Suppressor macrophage treated with lipopolysaccharide for 4 hours (primary cell): ENCODE measurements around the gene WWC1.
"Not testable (repeated sequence)": the region's sequence is repeated elsewhere in the genome, so short reads cannot be mapped to it uniquely, and the experiment has no call there.

Experiments
- DNase-seq: peaks from one replicate; pipeline ENCODE4 v3.0.0-alpha.2; 2020

WWC1 gene

DNA sequence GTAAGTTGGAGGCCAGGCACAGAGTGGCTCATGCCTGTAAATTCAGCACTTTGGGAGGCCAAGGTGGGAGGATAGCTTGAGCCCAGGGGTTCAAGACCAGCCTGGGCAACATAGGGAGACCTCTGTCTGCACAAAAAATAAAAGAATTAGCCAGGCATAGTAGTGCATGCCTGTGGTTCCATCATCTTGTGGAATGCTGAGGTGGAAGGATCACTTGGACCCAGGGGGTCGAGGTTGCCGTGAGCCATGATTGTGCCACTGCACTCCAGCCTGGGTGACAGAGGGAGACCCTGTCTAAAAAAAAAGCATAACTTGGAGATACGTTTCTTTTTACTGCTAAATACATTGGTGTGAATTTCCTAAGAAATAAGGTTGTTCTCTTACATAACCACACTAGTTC lies 19.1 kb downstream of the WWC1 start:
- not testable (repeated sequence) for DNase-seq

DNA sequence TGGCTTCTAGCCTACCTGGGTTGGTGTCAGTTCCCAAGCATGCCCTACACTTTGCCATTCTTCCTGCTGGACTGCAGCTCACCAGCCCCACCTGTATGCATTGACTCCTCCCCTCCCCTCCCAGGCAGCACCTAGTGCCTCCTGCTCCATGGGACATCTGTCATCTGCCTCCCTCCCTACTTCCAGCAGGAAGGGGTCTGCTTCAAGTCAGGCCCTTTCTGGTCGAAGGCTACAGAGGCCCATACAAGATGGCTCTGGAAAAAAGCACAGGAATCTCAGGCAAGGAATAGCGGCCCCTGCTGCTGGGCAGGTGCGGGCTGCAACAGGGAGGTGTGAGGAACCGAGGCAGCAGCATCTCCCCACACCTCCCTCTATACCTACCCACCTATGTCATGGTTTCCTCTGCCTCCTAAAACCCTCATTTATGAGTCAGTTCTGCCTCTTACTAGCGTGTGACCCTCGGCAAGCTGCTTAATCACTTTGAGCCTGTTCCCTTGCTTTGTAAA lies 19.7 kb downstream of the WWC1 start:
- DNase-seq = no peak

DNA sequence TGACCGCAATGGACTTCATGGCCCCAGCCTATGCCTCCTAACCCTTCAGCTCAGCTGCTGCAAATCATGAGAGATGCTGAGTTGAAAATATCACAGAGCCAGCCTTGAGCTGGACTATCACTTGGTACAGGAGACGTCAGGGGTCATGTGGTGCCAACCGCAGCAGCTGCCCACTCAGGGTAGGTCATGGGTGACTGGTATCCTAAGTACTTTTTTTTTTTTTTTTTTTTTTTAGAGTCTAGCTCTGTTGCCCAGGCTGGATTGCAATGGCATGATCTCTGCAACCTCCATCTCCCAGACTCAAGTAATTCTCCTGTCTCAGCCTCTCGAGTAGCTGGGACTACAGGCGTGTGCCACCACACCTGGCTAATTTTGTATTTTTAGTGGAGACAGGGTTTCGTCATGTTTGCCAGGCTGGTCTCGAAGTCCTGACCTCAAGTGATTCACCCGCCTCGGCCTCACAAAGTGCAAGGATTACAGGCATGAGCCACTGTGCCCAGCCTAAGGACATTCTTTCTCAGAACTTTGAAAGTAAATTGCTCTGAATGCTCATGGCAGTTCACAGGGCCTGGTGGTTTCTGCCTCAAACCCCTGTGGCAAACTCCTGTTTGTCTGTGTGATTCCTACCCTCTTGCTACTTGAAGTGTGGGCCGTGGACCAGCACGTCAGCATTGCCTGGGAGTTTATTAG lies 21.3 kb downstream of the WWC1 start:
- no peak for DNase-seq

DNA sequence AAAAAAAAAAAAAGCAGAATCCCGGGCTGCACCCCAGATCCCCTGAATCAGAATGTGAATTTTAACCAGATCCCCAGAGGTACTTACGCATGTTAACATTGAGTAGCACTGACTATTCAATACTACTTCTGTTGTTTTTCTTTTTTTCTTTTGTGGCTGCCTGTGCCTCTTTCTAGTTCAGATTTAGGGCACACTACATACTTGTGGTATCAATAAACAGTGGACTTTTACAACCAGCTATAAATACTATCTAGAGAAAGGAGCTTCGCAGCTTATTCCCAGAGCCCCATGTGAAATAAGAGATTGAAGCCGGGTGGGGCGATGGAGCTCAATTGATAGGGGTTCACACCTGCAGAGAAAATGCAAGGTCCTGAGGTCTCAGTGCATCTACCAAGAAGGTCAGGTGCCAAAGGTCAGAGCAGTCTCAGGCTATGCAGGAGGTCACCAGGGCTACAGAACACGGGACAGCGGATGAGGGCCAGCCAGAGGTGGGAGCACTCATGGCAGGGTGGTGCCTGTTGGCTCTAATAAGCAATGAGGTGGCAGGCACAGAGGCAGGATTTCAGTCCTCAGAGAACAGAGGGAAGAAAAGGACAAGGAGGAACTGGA lies 22.3 kb downstream of the WWC1 start:
- no peak for DNase-seq

DNA sequence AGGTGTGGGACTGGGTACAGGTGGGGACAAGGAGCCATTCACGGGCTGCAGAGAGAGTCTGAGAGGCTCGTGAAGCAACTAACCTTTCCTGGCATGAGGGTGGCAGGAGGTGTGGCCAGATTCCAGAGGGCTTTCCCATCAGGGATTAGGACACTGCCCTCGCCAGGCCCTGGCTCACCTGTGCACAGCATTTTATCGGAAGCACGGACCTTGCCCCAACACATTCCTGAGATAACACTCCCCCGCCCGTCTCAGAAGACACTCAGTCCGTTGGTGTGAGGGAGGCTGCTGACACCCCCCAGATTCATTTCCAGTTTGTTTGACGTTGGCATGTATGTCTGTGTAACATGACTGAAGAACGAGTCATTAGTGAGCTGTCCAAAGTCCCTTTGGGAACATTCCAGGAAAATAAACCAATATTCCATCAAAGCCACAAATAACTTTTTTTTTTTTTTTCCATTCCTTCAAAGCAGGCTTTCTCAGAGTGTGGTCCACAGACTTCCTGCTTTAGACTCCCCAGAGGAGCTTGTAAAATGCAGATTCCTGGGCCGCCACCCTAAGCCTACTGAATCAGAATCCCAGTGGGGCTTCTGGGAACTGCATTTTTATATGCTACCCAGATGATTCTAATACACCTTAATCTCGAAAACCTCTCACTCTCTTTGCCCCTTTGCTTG lies 23.4 kb downstream of the WWC1 start:
- DNase-seq = no peak

DNA sequence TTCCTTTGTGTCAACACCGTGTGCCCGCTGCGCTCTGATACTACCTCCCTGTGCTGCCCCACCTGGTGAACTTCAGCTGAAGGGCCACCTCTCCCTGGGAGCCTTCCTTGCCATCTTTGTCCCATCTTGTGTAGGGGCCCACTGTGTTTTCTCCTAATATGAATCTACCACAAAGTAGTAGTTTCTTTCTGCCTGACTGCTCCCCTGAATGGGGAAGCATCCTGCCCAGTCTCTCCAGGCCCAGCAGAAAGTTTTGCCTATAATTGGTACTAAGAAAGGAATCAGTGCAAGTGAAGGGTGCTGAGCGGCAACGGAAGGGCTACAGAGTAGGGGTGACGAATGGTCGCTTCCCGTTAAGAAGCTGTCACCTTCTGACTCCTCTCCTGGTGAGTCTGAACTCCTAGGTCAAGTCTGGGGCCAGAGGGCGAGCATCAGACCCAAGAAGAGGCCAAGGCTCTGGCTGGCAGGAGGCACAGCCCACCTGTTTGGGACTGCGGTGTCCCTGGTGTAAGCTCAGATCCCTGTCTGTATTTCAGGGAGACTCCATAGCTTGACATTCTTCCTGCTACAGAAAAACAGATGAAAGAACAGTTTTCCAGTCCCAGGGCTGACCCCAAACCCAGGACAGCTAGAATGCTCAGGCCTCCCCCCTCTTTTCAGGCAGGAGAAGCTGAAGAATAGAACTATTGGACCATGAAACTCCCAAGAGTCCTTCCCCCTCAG lies 24.1 kb downstream of the WWC1 start:
- DNase-seq = no peak

DNA sequence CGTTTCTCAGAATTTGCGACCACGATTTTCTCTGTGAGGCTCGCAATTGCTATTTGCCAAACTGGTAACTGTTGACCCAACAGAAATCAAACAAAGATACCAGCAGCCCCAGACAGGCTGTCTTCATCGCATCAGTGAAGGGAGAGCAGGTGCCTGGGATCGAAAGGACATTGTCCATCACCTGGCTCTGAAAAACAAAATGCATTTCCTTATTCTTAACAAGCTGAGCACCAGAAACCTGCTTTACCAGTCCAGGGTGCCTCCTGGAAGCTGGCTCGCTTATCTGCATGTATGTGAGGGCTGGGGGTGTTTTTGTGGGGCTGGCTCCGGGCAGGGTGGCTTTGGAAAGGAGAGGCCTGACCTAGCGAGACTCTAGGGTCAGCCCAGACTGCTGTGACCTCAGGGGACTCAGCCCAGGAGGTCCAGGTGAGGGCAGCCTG lies 24.7 kb downstream of the WWC1 start:
- no peak for DNase-seq

DNA sequence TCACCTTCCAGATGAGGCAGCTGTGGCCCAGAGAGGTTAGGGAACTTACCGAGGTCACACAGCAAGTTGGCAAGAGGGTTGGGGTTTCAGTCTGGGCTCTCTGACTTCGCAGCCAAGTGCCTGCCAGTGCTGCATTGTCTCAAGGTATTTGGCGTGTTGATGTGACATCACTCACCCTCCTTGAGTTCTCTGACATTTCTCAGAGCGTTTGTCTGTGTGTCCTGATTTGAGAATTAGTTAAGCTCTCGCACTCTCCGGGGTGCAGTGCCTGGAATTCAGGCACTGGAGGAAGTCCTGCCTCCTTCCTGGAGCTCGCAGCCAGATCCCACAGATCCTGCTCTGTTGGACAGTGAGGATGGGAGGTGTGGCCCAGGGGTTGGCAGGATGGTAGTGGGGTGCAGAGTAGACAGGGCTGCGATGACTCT lies 25.7 kb downstream of the WWC1 start:
- DNase-seq = no peak

DNA sequence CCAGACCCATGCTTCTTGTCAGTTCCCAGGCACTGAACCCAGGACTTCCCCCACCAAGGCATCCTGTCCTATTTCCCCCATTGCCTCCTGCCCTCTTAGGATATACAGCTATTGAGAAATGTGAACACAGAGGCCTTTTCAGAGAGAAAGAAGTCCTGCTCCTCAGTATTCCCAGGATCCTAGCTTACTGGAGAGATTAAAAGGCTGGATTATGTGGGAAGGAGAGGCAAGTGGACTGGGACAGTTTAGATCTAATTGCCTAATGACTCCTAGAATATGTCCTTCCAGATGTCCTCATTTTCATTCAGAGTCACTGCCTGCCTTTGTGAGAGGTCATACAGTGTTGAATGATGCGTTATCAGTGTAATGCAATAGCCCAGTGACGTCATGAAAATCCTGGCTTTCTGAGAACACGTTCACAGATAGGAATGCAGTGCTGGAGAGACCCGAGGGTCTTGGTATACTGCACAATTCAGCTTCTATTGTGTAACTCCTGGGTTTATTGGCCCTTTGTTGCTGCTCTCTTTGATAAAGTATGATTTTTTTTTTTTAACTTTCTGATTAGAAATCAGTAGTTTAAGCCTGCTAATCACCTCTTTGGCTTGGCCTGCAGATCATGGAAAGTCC lies 26.2 kb downstream of the WWC1 start:
- DNase-seq = peak; percentile 28

DNA sequence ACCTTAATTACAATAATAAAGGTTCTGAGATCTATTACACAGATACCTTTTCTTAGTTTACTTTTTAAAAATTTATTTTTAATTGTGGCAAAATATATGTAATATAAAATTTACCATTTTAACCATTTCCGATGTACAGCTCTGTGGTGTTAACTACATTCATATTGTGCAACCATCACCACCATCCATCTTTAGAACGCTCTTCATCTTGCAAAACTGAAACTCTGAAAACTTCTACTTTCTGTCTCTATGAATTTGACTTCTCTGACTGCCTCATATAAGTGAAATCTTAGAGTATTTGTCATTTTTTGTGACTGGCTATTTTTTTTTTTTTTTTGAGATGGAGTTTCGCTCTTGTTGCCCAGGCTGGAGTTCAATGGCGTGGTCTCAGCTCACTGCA lies 26.8 kb downstream of the WWC1 start:
- DNase-seq = peak; percentile 57

DNA sequence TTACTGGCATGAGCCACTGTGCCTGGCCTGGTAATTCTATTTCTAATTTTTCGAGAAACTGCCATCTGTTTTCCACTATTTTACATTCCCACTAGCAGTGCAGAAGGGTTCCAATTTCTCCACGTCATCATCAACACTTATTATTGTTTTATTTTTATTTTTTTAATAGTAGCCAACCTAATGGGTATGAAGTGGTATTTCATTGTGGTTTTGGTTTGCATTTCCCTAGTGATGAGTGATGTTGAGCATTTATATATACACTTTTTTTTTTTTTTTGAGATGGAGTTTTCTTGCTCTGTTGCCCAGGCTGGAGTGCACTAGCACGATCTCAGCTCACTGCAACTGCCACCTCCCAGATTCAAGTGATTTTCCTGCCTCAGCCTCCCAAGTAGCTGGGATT lies 28.3 kb downstream of the WWC1 start:
- no peak for DNase-seq

DNA sequence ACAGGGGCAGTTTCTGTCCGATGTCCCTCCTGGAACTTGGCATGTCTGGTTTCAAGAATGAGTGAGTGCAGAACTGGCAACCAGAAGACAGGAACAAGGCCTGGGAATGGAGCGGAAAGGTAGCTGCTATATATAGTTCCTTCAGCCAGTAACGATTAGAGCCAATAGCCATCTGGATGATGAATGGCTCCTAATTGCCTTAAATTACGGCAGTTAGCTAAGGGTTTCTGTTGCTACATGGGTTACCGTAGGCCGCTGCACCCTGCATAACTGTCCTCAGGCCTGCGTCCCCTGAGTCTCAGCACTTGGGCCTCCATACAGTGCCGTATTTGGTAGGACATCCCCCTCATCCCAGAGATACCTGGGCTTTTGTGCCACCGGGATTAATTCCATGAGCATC lies 29.4 kb downstream of the WWC1 start:
- DNase-seq = no peak

DNA sequence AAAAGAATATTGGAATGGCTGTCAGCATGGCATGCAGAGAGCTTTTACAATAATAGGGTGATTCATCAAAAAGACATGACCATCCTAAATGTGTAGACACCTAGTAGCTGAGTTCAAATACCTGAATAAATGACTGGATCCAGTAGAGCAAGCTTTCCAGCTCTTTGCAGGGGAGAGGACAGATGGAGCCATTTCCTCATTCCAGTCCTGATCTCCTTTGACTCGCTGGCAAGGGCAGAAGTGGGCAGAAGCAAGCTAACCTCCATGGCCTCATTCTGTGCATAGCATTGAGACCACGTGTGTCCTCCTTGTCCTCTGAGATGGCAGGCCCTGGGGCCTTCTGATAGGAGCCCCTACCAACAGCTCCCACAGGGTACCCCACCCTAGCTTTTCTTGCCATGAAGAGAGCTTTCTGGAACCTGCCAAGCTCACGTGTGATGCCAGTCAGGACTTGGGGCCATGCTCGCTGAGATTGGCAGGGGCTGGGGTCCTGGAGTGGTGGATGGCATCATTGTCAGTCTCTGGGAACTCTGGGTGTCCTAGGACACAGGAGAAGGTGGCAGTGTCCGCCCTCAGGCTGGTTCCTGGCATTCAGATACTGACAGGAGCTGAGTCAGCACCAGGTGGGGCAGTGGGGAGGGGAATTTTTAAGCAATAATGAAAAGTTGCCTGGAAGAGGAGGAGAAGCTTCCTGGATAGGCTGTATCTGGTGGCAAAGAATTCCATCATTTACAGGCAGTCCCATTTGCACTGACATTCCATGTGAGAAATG lies 33.6 kb downstream of the WWC1 start:
- no peak for DNase-seq

DNA sequence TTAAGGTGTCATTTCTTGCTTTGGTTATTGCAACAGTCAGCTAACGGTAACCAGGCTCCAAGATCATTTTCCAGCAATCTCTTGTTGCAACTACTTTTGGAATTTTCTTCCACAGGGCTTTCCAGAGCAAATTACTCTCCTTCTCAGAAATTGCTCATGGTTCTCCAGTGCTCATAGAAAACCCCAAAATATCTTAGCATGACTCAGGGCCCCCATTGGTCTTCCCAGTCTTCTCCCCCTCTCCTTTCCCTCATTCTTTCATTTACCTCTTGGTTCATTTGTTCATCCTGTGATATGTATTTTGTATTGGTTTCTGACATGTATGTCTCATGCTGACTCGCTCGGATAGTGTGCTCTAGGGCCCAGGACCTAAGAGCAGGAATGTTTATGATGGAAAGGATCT lies 35.6 kb downstream of the WWC1 start:
- no peak for DNase-seq

DNA sequence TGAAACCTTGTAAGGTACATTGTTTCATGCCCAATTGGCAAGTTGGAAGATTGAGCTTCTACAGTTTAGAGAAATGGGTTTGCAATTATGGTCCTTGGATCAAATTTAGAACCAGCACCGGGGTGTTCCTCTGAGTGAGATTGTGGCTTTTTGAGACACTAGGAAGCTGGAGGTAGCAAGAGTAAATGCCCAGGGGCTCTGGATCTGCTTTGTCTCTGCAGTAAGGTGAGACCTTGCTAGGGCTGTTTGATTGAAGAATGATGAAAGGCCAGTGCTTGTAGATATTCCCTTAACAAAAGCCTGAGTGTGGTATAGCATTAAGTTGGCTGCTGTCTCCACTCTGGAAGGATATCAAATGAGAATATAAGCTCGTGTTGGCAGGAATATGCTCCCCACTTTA lies 36.0 kb downstream of the WWC1 start:
- no peak for DNase-seq

DNA sequence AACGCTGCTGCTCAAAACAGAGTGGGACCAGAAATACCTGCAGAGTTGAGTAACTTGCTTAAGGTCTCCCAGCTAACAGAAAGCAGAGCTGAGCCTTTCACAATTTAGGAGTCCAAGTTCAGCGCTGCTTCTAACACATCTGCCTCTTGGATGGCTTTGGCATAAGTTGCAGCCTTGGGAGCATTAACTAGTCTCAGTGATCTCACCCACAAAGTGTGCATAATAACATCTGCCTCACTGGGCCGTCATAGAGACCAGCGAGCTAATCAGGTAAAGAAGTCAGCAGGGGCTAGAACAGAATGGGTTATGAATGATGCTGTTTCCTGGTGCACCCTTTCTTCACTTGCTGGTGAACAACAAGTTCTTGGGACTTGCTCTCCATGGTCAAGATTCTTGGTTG lies 36.5 kb downstream of the WWC1 start:
- no peak for DNase-seq

DNA sequence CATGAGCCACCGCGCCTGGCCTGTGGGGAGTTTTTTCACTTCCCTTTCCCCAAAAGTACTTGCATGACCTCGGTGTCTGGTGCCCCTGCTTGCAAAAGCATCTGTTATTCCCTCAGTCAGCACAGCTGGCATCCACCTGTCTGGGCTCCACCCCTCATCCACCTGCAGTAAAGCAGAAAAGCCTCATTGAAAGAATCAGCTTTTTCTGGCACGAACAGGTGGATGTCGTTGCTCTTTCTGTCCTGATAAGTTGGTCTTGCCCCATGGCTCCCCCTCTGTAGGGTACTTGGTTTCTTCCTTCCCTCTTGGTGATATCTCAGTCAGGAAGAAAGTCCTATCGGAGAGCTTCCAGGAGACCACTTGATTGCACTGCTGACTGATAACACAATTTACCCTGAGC lies 37.4 kb downstream of the WWC1 start:
- peak; percentile 5 for DNase-seq

DNA sequence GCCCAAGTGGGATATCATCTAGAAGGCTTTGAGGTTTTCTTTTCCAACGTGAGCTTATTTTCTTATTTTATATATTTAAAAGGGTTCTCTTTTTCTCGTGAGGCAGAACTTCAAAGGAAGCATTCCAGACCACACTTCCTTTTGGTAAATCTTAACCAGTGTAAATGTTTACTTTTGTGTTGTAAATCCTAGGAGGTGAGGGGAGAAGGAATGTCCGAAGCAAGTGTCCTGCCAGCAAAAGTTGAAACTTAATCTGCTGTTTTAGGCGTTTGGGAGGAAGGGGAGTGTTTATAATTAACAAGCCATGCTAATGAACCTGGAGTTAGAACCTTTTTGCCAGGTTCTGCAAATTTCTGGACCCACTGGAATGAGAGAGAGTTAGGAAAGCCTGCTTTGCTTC lies 37.9 kb downstream of the WWC1 start:
- DNase-seq = no peak

DNA sequence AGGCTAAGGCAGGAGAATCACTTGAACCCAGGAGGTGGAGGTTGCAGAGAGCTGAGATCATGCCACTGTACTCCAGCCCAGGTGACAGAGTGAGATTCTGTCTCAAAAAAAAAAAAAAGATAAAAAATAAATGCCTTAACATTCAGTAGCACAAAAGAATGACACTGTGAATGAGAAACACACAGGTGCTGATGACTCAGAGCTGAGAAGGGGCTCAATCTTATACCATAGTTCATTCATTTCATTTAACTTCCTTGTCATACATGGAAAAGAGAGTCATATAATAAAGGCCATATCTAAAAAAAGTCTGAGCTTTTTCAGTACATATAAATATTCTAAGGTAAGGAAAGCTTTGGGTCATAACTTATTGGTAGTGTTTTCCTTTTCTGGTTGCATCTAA lies 40.6 kb downstream of the WWC1 start:
- DNase-seq = no peak

DNA sequence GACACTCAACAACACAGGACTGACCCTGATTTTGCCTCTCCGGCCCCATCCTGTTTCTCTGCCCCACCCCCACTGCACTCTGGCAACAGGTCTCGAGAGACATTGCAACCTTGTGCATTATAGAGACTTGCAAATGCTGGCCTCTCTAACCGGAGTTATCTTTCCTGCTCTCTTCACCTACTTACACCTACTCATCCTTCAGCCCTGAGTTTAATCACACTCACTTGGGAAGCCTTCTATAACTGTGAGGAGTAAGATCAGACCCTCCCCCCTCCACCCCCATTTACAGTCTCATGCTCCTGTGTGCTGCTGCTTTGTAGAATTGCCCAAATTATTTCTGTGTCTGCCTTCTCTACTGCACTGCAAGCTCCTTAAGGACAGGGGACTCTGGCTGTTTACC lies 42.8 kb downstream of the WWC1 start:
- no peak for DNase-seq

DNA sequence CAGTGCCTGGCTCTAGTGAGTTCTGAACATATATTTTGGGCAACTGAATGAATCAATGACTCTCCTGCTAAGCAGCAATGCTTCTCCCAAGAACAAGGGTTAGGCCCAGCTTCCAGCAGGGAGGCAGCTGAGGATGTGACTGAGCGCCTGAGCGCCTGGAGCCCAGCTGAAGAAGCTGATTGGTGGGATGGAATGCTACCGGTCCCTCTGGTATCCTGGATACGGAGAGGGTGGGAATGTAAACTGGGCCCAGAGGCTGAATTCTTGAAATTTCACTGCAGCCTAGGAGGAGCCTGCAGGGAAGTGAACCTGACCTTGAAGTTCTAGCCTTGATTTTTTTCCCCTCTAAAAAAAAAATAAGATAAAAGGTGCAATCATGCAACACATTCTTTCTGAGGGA lies 43.2 kb downstream of the WWC1 start:
- no peak for DNase-seq

DNA sequence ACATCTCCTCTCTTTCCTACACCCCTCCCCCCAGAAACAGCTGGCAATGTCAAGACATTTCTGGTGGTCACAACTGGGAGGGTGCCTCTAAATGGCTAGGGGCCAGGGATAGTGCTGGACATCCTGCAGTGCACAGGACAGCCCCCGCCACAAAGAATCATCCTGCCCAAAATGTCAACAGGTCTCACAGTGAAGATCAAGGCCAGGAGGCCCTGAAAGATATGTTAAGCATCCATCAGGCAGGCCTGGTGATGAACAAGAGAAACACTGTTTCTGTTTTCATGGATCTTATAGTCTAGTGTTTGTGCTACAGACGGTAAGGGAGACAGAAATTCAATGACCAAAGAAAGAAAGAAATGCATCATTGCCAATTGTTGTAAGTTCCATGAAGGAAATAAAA lies 45.9 kb downstream of the WWC1 start:
- no peak for DNase-seq
